Psoas muscle (tissue), 8 donors: ENCODE data around the gene ADRB1. TPM values are rescaled to one million over a fixed set of nuclear protein-coding genes. Genes with fewer than 3 reads are reported as not detected.

ENCODE experiments used
- ATAC-seq, 4 donors: fragments of 200-7000 bp; cut with Tn5 transposase; one replicate each; pipeline ENCODE4 v1.9.1; 2020; ENCODE audit warnings: moderate library complexity in 3 of 4, mild to moderate bottlenecking in 2 of 4
- DNase-seq, 2 donors: peaks; one replicate each; pipeline ENCODE4 v3.0.0-alpha.2; 2020
- H3K27ac ChIP-seq: fragments of 200-600 bp; one replicate; pipeline ENCODE4 v1.8.0; 2022
- H3K27me3 ChIP-seq, 3 donors: fragments of 200-600 bp in 1 of 3; one replicate each; pipeline versions ENCODE4 v1.6.1 to v1.8.0; 2013 to 2022; ENCODE audit warnings: low read length in 2 of 3, mild to moderate bottlenecking in 2 of 3, moderate library complexity in 1 of 3; ENCODE audit not compliant: insufficient read depth in 3 of 3
- H3K36me3 ChIP-seq, 2 donors: fragments of 200-600 bp in 1 of 2; one replicate each; pipeline versions ENCODE4 v1.6.1 to v1.8.0; 2013 to 2022; ENCODE audit warnings: low read depth in 1 of 2, mild to moderate bottlenecking in 1 of 2, moderate library complexity in 1 of 2; ENCODE audit not compliant: insufficient read depth in 1 of 2
- H3K4me1 ChIP-seq: fragments of 200-600 bp; one replicate; pipeline ENCODE4 v1.8.0; 2022
- H3K4me3 ChIP-seq: fragments of 200-600 bp; one replicate; pipeline ENCODE4 v1.8.0; 2022; ENCODE audit warnings: mild to moderate bottlenecking
- H3K9me3 ChIP-seq: fragments of 200-600 bp; one replicate; pipeline ENCODE4 v1.8.0; 2022
- WGBS, 3 donors: extraction: QIAGEN DNeasy Blood & Tissue Kit; methylation state at CpG; one replicate each; pipeline versions ENCODE4 v1.1.6 to v1.1.7; 2013; 5-methylcytosine and 5-hydroxymethylcytosine counted together
- intact Hi-C, 2 donors: fragments of 100-400 bp; cut with DNase I; formaldehyde crosslinking; loops; one replicate each; pipeline versions ENCODE4 v1.11.0 to v1.14.2; 2022
- polyA plus RNA-seq, 3 donors: library from polyadenylated mRNA; stranded (reverse); fragments of 200-250 nt; gene quantifications; one replicate each; pipeline ENCODE4 v1.2.3, GENCODE V29; 2013
- total RNA-seq, 4 donors: library from RNA; stranded (reverse); fragmentation: NEBNext Ultra II Directional in 2 of 4; extraction: Animal tissue kit (Norgen Biotek cat#: 25700) in 2 of 4; gene quantifications; one replicate each; pipeline versions ENCODE4 v1.2.1 to v1.2.4, GENCODE V29; 2021 to 2023
- TF ChIP-seq, protein P1 (sequence below): fragments of 200-600 bp; IDR thresholded peaks from one replicate; pipeline ENCODE4 v1.8.0; 2022; ENCODE audit warnings: antibody characterized with exemption
- donor health status: healthy with polysubstance abuse.
- donor health status: DM: no; HTN: no; CAD: no; lungs with moderate emphysema.
- donor health status: Bipolar disorder and iron deficiency.
- donor health status: healthy.
- donor health status: DM: yes; HTN: yes; CAD: no.
- donor health status: DM: no; HTN: no; CAD: no.
- donor health status: DM: no; HTN: no; CAD: no.
- donor health status: DM: yes; HTN: yes; CAD: no.

The ADRB1 gene
- total and polyA plus RNA-seq, 7 donors = 0.03 to 0.40 (median 0.15) TPM; not detected in 1

- ATAC-seq (no peak), DNase-seq (no peak)
- H3K36me3 ChIP-seq = no peaks in the 10 kb centered on the region
- no peak overlapping the region for H3K27ac ChIP-seq
- H3K4me1 ChIP-seq = peaks cover 20% of the 10 kb centered on the region
- no peaks in the 10 kb centered on the region for H3K9me3 ChIP-seq
- H3K4me3 ChIP-seq = no peak overlapping the region
- intact Hi-C loops = no loop called here
- TF ChIP-seq, protein P1, sequence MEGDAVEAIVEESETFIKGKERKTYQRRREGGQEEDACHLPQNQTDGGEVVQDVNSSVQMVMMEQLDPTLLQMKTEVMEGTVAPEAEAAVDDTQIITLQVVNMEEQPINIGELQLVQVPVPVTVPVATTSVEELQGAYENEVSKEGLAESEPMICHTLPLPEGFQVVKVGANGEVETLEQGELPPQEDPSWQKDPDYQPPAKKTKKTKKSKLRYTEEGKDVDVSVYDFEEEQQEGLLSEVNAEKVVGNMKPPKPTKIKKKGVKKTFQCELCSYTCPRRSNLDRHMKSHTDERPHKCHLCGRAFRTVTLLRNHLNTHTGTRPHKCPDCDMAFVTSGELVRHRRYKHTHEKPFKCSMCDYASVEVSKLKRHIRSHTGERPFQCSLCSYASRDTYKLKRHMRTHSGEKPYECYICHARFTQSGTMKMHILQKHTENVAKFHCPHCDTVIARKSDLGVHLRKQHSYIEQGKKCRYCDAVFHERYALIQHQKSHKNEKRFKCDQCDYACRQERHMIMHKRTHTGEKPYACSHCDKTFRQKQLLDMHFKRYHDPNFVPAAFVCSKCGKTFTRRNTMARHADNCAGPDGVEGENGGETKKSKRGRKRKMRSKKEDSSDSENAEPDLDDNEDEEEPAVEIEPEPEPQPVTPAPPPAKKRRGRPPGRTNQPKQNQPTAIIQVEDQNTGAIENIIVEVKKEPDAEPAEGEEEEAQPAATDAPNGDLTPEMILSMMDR = no peak
- no peaks in the 10 kb centered on the region for H3K27me3 ChIP-seq
- 78 to 90% (median 83%) methylated on average over 2 of the region's 2 CpGs for WGBS, 3 donors
Measured at GRCh38 chr10:114060456-114060855, 16.8 kb downstream of the ADRB1 start.

DNA sequence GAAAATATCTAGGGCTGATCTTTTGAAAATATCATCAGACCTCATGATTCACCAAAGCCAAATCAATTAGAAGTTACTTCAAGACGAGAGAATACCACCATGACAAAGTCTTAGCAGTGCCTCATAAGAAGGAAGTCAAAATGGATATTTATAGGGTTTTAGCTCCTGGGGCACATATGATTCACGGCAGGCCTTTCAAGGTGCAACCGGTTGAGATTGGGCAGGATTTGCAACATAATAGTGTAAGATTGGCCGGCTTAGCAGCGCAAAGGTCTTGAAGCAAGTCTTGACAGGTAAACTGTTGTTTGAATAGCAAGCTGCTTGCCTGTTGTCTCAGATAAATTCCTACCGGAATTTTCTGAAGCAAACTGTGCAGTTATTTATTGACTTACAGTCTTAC lies 17.5 kb downstream of the ADRB1 start:
- Histone ChIP-seq H3K27ac (no peak overlapping the region), H3K4me3 (no peak overlapping the region), H3K27me3 (no peaks in the 10 kb centered on the region), H3K9me3 (no peaks in the 10 kb centered on the region), H3K36me3 (no peaks in the 10 kb centered on the region), H3K4me1 (peaks cover 20% of the 10 kb centered on the region)
- DNase-seq (no peak), ATAC-seq (no peak)
- TF ChIP-seq, protein P1 = no peak
- intact Hi-C loops = no loop called here
- 76 to 84% (median 78%) methylated on average over 6 of the region's 6 CpGs for WGBS, 3 donors

GRCh38 chr10:114061789-114062188 lies 18.1 kb downstream of the ADRB1 start:
- WGBS, 3 donors = 90 to 93% (median 93%) methylated on average over 9 of the region's 9 CpGs
- ATAC-seq = no peak
- Histone ChIP-seq H3K27ac (no peak overlapping the region), H3K36me3 (no peaks in the 10 kb centered on the region), H3K9me3 (no peaks in the 10 kb centered on the region), H3K4me3 (no peak overlapping the region), H3K27me3 (no peaks in the 10 kb centered on the region), H3K4me1 (peaks cover 20% of the 10 kb centered on the region)
- TF ChIP-seq, protein P1 = no peak
- intact Hi-C loops = no loop called here
- DNase-seq = no peak

GRCh38 chr10:114064151-114065048 lies 20.7 kb downstream of the ADRB1 start:
- Histone ChIP-seq H3K4me1 (no peaks in the 10 kb centered on the region), H3K27me3 (no peaks in the 10 kb centered on the region), H3K36me3 (no peaks in the 10 kb centered on the region), H3K9me3 (no peaks in the 10 kb centered on the region), H3K4me3 (no peak overlapping the region), H3K27ac (peak overlapping the region; percentile 47)
- 13 to 30% (median 20%) methylated on average over 6 of the region's 6 CpGs for WGBS, 3 donors
- TF ChIP-seq, protein P1 = no peak
- DNase-seq (no peak), ATAC-seq (peak; percentile 60 to 86 (median 76))
- intact Hi-C loops = no loop called here
